BLaER1 treated with 17β-estradiol and CSF1 and Interleukin-3, amounts not matched to agents 10 nM and 100 nM (cell line): Measurements from ENCODE around the gene HPCA.

ENCODE experiments used
- H3K27ac ChIP-seq, 11 experiments: shearing (Covaris generic); formaldehyde crosslinking; 2 replicates each; pipeline ENCODE4 v1.8.1; 2022
- H3K27me3 ChIP-seq, 11 experiments: shearing (Covaris generic); formaldehyde crosslinking; 2 replicates each; pipeline ENCODE4 v1.8.1; 2022
- H3K36me3 ChIP-seq, 11 experiments: shearing (Covaris generic); formaldehyde crosslinking; 2 replicates each; pipeline ENCODE4 v1.8.1; 2022
- H3K4me1 ChIP-seq, 10 experiments: shearing (Covaris generic); formaldehyde crosslinking; 2 replicates each; pipeline ENCODE4 v1.8.1; 2022
- H3K4me2 ChIP-seq, 11 experiments: shearing (Covaris generic); formaldehyde crosslinking; 2 replicates each; pipeline ENCODE4 v1.8.1; 2022
- H3K4me3 ChIP-seq, 10 experiments: shearing (Covaris generic); formaldehyde crosslinking; 2 replicates each; pipeline ENCODE4 v1.8.1; 2022
- H3K9ac ChIP-seq, 11 experiments: shearing (Covaris generic); formaldehyde crosslinking; 2 replicates each; pipeline ENCODE4 v1.8.1; 2022
- H3K9me3 ChIP-seq, 11 experiments: shearing (Covaris generic); formaldehyde crosslinking; replicated peaks in 1 of 11; 2 replicates each; pipeline ENCODE4 v1.8.1; 2022
- H4K20me1 ChIP-seq, 11 experiments: shearing (Covaris generic); formaldehyde crosslinking; 2 replicates each; pipeline ENCODE4 v1.8.1; 2022
- Cebpa-rat ChIP-seq, 11 experiments: shearing (Covaris generic); IDR thresholded peaks; 2 replicates each; pipeline ENCODE4 v1.8.1; 2022

Gene HPCA

DNA sequence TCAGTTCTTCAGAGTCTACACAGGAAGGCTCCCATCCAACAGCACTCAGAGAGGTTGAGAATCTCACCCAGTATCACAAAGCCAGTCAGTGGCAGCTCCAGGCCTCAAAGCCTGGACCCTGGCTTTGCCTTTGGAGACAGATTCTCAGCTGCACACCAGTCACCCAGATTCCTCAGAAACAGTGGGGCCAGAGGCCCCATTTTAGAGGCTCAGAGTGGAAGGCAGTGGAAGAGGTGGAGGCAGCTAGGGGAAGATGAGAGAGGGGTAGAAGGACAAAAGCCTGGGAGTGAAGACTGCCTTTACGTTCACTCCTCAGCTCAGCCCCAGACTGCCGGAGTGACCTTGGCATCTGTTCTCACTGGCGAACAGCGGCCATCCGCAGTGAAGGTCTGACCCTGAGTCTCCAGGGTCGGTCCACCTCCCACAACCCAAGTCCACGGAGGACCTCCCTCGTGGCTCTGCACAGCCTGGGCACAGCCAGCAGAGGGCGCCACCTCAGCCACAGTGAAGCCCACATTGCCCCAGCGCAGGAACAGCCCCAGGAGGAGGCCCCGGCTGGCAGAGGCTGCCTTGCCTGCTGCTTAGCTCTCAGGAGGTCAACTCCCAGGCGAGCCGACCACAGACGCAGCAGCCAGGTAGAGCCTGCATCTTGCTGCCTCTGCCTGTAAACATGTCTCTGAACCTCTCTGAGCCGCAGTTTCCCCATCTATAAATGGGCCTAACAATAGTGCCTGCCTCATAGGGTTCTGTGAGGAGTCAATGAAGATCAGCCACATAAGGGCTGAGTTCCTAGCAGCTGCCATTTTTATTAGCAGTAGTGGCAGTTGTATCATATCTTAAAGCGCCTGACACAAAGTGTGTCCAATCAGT is 9.7 kb upstream of the HPCA start:
- peaks cover 0 to 7% (median 6%) of the 10 kb centered on the region in 11 experiments; a peak in 11 of 22 replicates for H4K20me1 ChIP-seq
- H3K27ac ChIP-seq = peak overlapping the region in 1 of 11 experiments; percentile 7; a peak in 1 of 22 replicates
- H3K36me3 ChIP-seq = no peaks in the 10 kb centered on the region
- no peak overlapping the region for H3K4me3 ChIP-seq
- H3K27me3 ChIP-seq = peaks cover 7 to 14% (median 7%) of the 10 kb centered on the region in 11 experiments
- no peaks in the 10 kb centered on the region for H3K9me3 ChIP-seq
- peak overlapping the region; percentile 27 to 70 (median 55); a peak in 21 of 22 replicates for H3K4me2 ChIP-seq
- no peak overlapping the region for H3K9ac ChIP-seq
- peaks cover 13 to 42% (median 37%) of the 10 kb centered on the region in 10 experiments for H3K4me1 ChIP-seq
- no peak for TF ChIP-seq Cebpa-rat (IDR thresholded peaks at IDR 0.05)

DNA sequence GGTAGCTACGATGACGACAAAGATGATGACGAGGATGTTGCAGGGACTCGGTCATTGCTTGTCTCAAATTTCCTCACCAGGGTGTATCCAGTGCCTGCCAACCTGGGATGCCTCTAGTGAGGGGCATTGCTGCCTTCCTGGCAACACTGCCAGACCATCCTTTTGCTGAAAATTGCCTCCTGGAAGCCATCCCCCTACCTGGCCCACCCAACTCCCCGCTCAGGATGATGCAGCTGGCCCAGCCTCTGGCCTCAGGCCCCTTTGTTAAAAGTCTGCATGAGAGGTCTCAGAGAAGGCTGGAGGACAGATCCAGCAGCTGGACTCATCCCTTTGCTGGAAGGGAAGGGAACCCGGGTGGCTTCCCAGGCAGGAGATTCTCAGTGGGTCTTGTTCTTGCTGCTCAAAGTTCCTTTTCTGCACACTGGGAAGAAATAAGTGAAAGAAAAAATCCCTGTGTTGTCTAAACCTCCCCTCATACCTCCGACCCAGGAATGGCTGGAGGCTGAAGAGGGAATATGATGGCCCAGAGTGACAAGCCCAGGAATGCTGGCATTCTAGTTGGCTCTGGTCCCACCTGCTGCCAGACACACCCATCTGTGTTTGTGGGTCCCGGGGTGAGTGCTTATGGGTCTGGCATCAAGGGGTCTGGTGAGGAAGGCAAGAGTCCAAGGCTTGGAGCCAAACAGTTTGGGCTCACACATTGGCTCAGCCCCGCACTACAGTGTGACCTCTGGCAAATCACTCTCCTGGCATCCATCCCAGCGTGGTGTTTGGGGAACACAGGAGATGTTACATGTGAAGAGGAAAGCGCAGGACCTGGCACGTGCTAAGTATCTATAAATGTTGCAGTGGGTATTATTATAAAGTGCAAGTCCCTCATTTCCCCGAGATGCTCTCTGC is 8.8 kb upstream of the HPCA start:
- peaks cover 0 to 7% (median 0%) of the 10 kb centered on the region in 11 experiments; a peak in 2 of 22 replicates for H3K27me3 ChIP-seq
- no peaks in the 10 kb centered on the region for H3K36me3 ChIP-seq
- no peak overlapping the region for H3K4me3 ChIP-seq
- H3K9me3 ChIP-seq = no peaks in the 10 kb centered on the region
- H3K4me2 ChIP-seq = no peak overlapping the region
- no peak for TF ChIP-seq Cebpa-rat (IDR thresholded peaks at IDR 0.05)
- H3K4me1 ChIP-seq = peaks cover 13 to 39% (median 30%) of the 10 kb centered on the region in 10 experiments
- no peak overlapping the region for H3K9ac ChIP-seq
- no peak overlapping the region for H3K27ac ChIP-seq
- no peaks in the 10 kb centered on the region; a peak in 1 of 22 replicates for H4K20me1 ChIP-seq

DNA sequence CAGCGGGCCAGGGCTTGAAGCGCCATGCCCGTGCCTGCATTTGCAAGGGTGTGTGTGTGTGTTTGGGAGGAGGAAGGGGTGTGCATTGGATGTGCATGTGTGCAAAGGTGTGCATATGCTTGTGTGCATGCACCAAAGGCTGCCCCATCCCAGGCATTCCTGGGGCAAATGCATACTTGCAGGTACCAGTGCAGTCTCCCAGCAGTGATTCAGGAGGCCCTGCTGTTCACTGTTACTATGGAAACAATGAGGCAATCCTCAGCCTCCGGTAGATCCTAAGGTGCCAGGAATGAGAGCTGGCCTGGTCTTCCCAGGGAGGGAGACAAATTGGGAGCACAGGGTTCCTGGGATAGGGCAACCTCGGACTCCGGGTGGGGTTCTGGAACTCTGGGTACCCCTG is 8.1 kb upstream of the HPCA start:
- H3K27me3 ChIP-seq = 0 out of 22 replicates have a peak, but pooled peaks cover 0 to under 1% (median 0%) of the 10 kb centered on the region in 11 experiments
- H3K27ac ChIP-seq = no peak overlapping the region
- H3K4me2 ChIP-seq = no peak overlapping the region
- H3K9ac ChIP-seq = no peak overlapping the region
- no peak overlapping the region for H3K4me3 ChIP-seq
- no peaks in the 10 kb centered on the region for H3K9me3 ChIP-seq
- H3K36me3 ChIP-seq = no peaks in the 10 kb centered on the region
- no peak for TF ChIP-seq Cebpa-rat (IDR thresholded peaks at IDR 0.05)
- H3K4me1 ChIP-seq = peaks cover 12 to 32% (median 23%) of the 10 kb centered on the region in 10 experiments
- H4K20me1 ChIP-seq = no peaks in the 10 kb centered on the region; a peak in 1 of 22 replicates

DNA sequence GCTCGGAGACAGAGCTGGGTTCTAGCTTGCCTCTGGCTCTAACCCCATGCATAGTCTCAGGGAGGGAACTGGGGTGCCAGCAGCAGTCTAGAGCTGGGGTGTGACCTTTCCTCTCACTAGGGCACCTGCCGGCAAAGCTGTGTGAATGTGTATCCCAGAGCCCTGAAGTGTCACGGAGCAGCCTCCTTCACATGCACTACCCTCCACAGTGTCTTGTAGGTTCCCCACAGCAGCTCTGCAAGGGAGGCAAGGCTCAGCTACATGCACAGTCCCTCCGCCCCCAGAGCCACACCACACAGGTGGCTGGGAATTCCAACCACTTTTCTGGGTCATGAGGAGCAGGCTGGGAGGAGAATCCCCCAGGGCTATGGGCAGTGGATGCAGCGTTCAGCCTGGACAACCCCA is 7.7 kb upstream of the HPCA start:
- no peak for TF ChIP-seq Cebpa-rat (IDR thresholded peaks at IDR 0.05)

DNA sequence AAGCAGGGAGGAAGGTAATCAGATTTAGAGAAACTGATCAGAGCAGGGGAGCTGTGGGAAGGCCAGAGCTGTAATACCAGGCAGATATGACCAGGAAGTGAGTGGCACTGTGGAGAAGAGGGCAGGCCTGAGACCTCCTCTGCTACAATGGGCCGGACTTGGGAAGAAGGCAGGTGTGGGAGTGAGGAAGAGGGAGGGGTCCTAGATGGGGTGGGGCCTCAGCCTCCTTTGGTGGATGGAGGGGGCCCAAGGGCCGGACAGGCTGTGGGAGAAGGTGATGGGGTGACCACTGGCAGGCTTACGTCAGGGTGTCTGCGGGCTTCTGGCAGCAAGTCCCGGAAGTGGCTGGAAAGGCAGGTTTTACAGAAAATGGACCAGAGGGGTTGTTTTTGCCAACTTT is 5.0 kb upstream of the HPCA start:
- Histone ChIP-seq H3K9me3 (no peaks in the 10 kb centered on the region), H3K27me3 (peaks cover 10 to 18% (median 15%) of the 10 kb centered on the region in 11 experiments; a peak in 21 of 22 replicates), H3K4me2 (no peak overlapping the region), H3K9ac (no peak overlapping the region), H4K20me1 (no peaks in the 10 kb centered on the region; a peak in 2 of 22 replicates), H3K4me1 (peaks cover 3 to 15% (median 6%) of the 10 kb centered on the region in 10 experiments; a peak in 18 of 20 replicates), H3K36me3 (no peaks in the 10 kb centered on the region), H3K27ac (no peak overlapping the region), H3K4me3 (no peak overlapping the region)
- no peak for TF ChIP-seq Cebpa-rat (IDR thresholded peaks at IDR 0.05)

More for the DNA sequence above, 7.7 kb upstream of the HPCA start:
- Histone ChIP-seq H3K4me2 (no peak overlapping the region), H3K27ac (no peak overlapping the region), H3K4me3 (no peak overlapping the region), H3K27me3 (no peaks in the 10 kb centered on the region), H3K4me1 (peaks cover 12 to 28% (median 18%) of the 10 kb centered on the region in 10 experiments), H3K9ac (no peak overlapping the region; a peak in 1 of 22 replicates), H3K36me3 (no peaks in the 10 kb centered on the region), H4K20me1 (no peaks in the 10 kb centered on the region; a peak in 1 of 22 replicates), H3K9me3 (no peaks in the 10 kb centered on the region)

DNA sequence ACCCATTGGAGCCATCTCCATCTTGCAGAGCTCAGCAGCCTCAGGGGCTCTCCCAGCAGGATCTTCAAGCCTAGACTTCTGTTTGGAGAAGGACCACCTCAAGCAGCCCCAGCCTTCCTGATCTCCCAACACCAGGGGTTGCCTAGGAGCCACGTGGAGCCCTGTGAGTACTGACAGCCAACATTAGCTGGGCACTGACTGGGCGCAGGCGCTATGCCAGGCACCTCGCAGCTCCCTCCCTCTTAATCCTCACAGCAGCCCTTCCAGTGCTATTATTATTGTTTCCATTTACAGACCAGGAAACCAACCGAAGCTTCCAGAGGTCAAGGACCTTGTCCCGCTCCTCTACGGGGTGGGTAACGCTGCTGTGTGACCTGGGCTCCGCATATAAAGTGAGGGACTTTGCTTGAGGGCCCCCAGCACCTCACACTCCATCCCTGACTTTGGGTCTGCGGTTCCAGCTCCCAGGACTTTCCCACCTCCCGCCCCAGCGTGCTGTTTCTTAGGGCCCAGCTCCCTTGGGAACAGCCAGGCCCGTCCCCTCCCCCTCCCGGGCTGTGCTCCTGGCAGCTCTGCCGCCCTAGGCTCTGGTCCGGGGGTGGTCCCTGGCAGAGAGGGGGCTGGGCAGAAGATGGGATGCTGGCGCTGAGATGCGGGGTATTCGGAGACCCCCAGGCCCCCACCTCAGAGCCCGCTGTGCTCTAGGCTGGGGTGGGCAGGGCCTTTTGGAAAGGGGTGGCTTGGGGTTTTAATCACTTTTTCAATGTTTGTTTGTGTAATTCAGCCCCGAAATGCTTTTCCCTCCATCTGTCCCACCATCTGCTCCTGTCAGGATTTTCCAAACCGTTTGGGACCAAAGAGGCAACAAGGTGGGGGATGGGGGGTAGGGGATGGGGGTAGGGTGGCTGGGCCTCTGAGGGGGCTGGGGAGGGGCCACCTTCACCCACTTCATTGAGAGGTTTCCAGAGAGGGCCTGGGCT is 4.1 kb upstream of the HPCA start:
- no peak for TF ChIP-seq Cebpa-rat (IDR thresholded peaks at IDR 0.05)
- H3K4me2 ChIP-seq = peak overlapping the region in 4 of 11 experiments; percentile 7 to 23 (median 17); a peak in 2 of 22 replicates
- H3K9ac ChIP-seq = no peak overlapping the region

DNA sequence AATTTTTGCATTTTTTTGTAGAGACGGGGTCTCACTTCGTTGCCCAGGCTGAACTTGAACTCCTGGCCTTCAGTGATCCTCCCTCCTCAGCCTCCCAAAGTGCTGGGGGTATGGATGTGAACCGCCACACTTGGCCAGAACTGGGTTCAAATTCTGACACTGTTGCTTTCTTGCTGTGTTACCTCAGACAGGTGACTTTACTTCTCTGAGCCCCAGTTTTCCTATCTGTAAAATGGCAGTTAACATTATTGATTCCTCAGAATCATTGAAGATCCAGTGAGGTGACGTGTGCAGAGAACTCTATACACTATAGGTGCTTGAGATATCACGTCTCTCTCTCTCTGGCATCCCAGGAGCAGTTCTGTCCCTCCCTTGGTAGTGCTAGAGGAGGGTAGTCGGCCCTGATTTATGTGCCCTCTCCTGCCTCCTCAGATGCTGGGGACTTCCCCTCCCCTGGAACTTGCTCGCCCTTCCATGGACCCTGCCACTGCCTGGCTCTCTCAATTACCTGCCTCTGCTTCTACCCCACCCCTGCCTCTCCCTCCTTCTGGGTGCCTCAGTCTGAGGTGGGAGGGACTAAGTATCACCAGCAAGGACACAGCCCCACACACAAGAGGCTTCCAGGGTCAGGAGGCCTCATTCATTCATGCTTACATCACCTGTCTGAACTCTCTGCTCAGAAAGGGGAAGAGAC is 2.8 kb upstream of the HPCA start:
- H3K27me3 ChIP-seq = peaks cover 22 to 31% (median 27%) of the 10 kb centered on the region in 11 experiments
- no peaks in the 10 kb centered on the region for H3K9me3 ChIP-seq
- no peak overlapping the region for H3K27ac ChIP-seq
- H3K4me3 ChIP-seq = no peak overlapping the region
- H3K9ac ChIP-seq = no peak overlapping the region
- peaks cover 0 to 7% (median 0%) of the 10 kb centered on the region in 10 experiments; a peak in 3 of 20 replicates for H3K4me1 ChIP-seq
- peaks cover 0 to 14% (median 0%) of the 10 kb centered on the region in 11 experiments; a peak in 3 of 22 replicates for H4K20me1 ChIP-seq
- TF ChIP-seq Cebpa-rat (IDR thresholded peaks at IDR 0.05) = no peak
- no peaks in the 10 kb centered on the region for H3K36me3 ChIP-seq
- H3K4me2 ChIP-seq = no peak overlapping the region

More for the DNA sequence above, 4.1 kb upstream of the HPCA start:
- H4K20me1 ChIP-seq = peaks cover 0 to 6% (median 0%) of the 10 kb centered on the region in 11 experiments; a peak in 3 of 22 replicates
- H3K27me3 ChIP-seq = peaks cover 18 to 26% (median 24%) of the 10 kb centered on the region in 11 experiments
- H3K27ac ChIP-seq = no peak overlapping the region
- H3K36me3 ChIP-seq = no peaks in the 10 kb centered on the region
- peaks cover 0 to 7% (median 0%) of the 10 kb centered on the region in 10 experiments; a peak in 3 of 20 replicates for H3K4me1 ChIP-seq
- H3K4me3 ChIP-seq = no peak overlapping the region
- no peaks in the 10 kb centered on the region for H3K9me3 ChIP-seq
